IMR-90 (cell line): ENCODE results near the gene HACL1. TPM values are rescaled to one million over a fixed set of nuclear protein-coding genes. Genes with fewer than 3 reads are reported as not detected.

Source experiments
- ATAC-seq: fragments of 200-7000 bp; cut with Tn5 transposase; 2 replicates; pipeline ENCODE4 v1.9.1; 2020; ENCODE audit warnings: low read depth, mild to moderate bottlenecking, moderate library complexity
- BruUV-seq: library from RNA; stranded (reverse); fragments of 400-500 nt; replicated peaks from 2 replicates; lab custom pipeline; 2021; lab: Mats Ljungman, UMichigan
- CTCF ChIA-PET: fragments of 300-600 bp; formaldehyde crosslinking; extraction: SDS; loops from one replicate; lab custom pipeline; 2021; ENCODE audit warnings: antibody characterized with exemption; lab: Yijun Ruan, JAX
- POLR2A ChIA-PET: fragments of 300-600 bp; sonication (Branson Sonifier 250); formaldehyde crosslinking; loops from one replicate; lab custom pipeline; 2022; ENCODE audit warnings: antibody characterized with exemption; ENCODE audit not compliant: unreplicated experiment; lab: Charles Lee
- DNase-seq: peaks from one replicate; pipeline ENCODE4 v3.0.0; 2013
- H2AFZ ChIP-seq: replicated peaks from 2 replicates; pipeline ENCODE3; 2013; ENCODE audit warnings: low read length, mild to moderate bottlenecking; ENCODE audit not compliant: poor library complexity
- H2AK5ac ChIP-seq: 2 replicates; pipeline ENCODE4 v1.6.1; 2013; ENCODE audit warnings: low read depth, low read length, inconsistent platforms
- H2AK9ac ChIP-seq: replicated peaks from 2 replicates; pipeline ENCODE3; 2013; ENCODE audit warnings: mild to moderate bottlenecking, low read depth, low read length, moderate library complexity; ENCODE audit not compliant: poor library complexity
- H2BK120ac ChIP-seq: 2 replicates; pipeline ENCODE4 v1.6.1; 2013; ENCODE audit warnings: low read depth, low read length, inconsistent platforms
- H2BK15ac ChIP-seq: 3 replicates; pipeline ENCODE4 v1.6.1; 2013; ENCODE audit warnings: low read depth, low read length, inconsistent platforms
- H2BK20ac ChIP-seq: 2 replicates; pipeline ENCODE4 v1.6.1; 2013; ENCODE audit warnings: low read depth, mild to moderate bottlenecking, inconsistent platforms, low read length, moderate library complexity
- H2BK5ac ChIP-seq: 2 replicates; pipeline ENCODE4 v1.6.1; 2013; ENCODE audit warnings: mild to moderate bottlenecking, low read depth, low read length, inconsistent platforms; ENCODE audit not compliant: poor library complexity, severe bottlenecking
- H3K14ac ChIP-seq: replicated peaks from 2 replicates; pipeline ENCODE4 v1.6.1; 2013; ENCODE audit warnings: low read depth, low read length, inconsistent platforms
- H3K18ac ChIP-seq: 2 replicates; pipeline ENCODE4 v1.6.1; 2013; ENCODE audit warnings: low read depth, low read length, control low read depth
- H3K23ac ChIP-seq: 2 replicates; pipeline ENCODE4 v1.6.1; 2013; ENCODE audit warnings: low read depth, low read length, inconsistent platforms
- H3K27ac ChIP-seq: 2 replicates; pipeline ENCODE4 v1.5.1; 2013; ENCODE audit warnings: mild to moderate bottlenecking, control low read depth, low read length; ENCODE audit not compliant: insufficient read depth
- H3K27me3 ChIP-seq: 2 replicates; pipeline ENCODE4 v1.6.1; 2013; ENCODE audit warnings: low read length; ENCODE audit not compliant: control insufficient read depth, insufficient read depth
- H3K36me3 ChIP-seq: 2 replicates; pipeline ENCODE4 v1.6.1; 2013; ENCODE audit warnings: low read length, mixed read lengths; ENCODE audit not compliant: control insufficient read depth, insufficient read depth
- H3K4ac ChIP-seq: 2 replicates; pipeline ENCODE4 v1.6.1; 2013; ENCODE audit warnings: low read depth, low read length, inconsistent platforms
- H3K4me1 ChIP-seq: 2 replicates; pipeline ENCODE4 v1.6.1; 2013; ENCODE audit warnings: low read length, mixed read lengths; ENCODE audit not compliant: control insufficient read depth, insufficient read depth
- H3K4me2 ChIP-seq: 2 replicates; pipeline ENCODE4 v1.6.1; 2013; ENCODE audit warnings: low read depth, mild to moderate bottlenecking, control low read depth, low read length, moderate library complexity
- H3K4me3 ChIP-seq: 2 replicates; pipeline ENCODE4 v1.5.1; 2013; ENCODE audit warnings: low read depth, mild to moderate bottlenecking, control low read depth, low read length, moderate library complexity; ENCODE audit not compliant: insufficient read depth
- H3K56ac ChIP-seq: 2 replicates; pipeline ENCODE4 v1.6.1; 2013; ENCODE audit warnings: low read length, inconsistent platforms; ENCODE audit not compliant: insufficient read depth; ENCODE audit errors: extremely low read depth
- H3K79me1 ChIP-seq, 2 experiments: 2 replicates each; pipeline ENCODE4 v1.6.1; 2013; ENCODE audit warnings: low read length in 2 of 2, inconsistent platforms in 1 of 2, low read depth in 1 of 2
- H3K9ac ChIP-seq: 2 replicates; pipeline ENCODE4 v1.6.1; 2013; ENCODE audit warnings: low read depth, low read length, control low read depth
- H3K9me1 ChIP-seq: 2 replicates; pipeline ENCODE4 v1.6.1; 2013; ENCODE audit warnings: low read length, inconsistent platforms; ENCODE audit not compliant: insufficient read depth
- H3K9me3 ChIP-seq: 2 replicates; pipeline ENCODE4 v1.6.1; 2013; ENCODE audit warnings: low read length; ENCODE audit not compliant: control insufficient read depth, insufficient read depth
- H4K20me1 ChIP-seq: 2 replicates; pipeline ENCODE4 v1.6.1; 2013; ENCODE audit warnings: low read length, inconsistent platforms; ENCODE audit not compliant: insufficient read depth
- H4K5ac ChIP-seq: 2 replicates; pipeline ENCODE4 v1.6.1; 2013; ENCODE audit warnings: mild to moderate bottlenecking, low read depth, low read length, control low read depth
- H4K8ac ChIP-seq, 2 experiments: 2 replicates each; pipeline ENCODE4 v1.6.1; 2013; ENCODE audit warnings: low read depth in 2 of 2, low read length in 2 of 2, control low read depth in 1 of 2, inconsistent platforms in 1 of 2
- H4K91ac ChIP-seq: 2 replicates; pipeline ENCODE4 v1.6.1; 2013; ENCODE audit warnings: low read depth, low read length, inconsistent platforms; ENCODE audit not compliant: insufficient read depth
- BHLHE40 ChIP-seq: fragments of 150-350 bp; IDR thresholded peaks from 2 replicates; pipeline ENCODE4 v1.6.1; 2016; ENCODE audit warnings: mild to moderate bottlenecking, low read depth, low read length
- CEBPB ChIP-seq: IDR thresholded peaks from 2 replicates; pipeline ENCODE4 v1.6.1; 2012; ENCODE audit warnings: low read depth, low read length, improper control_type of control experiment
- CHD1 ChIP-seq: IDR thresholded peaks from 2 replicates; pipeline ENCODE4 v1.6.1; 2012; ENCODE audit warnings: low read depth, low read length, improper control_type of control experiment
- FOS ChIP-seq: fragments of 150-350 bp; IDR thresholded peaks from 2 replicates; pipeline ENCODE4 v1.6.1; 2016; ENCODE audit warnings: low read depth, low read length
- MAFK ChIP-seq: IDR thresholded peaks from 2 replicates; pipeline ENCODE4 v1.6.1; 2012; ENCODE audit warnings: low read depth, low read length, improper control_type of control experiment
- MAZ ChIP-seq: IDR thresholded peaks from 2 replicates; pipeline ENCODE4 v1.6.1; 2012; ENCODE audit warnings: low read depth, mild to moderate bottlenecking, low read length, improper control_type of control experiment, moderate library complexity, borderline replicate concordance
- MXI1 ChIP-seq: IDR thresholded peaks from 2 replicates; pipeline ENCODE4 v1.6.1; 2012; ENCODE audit warnings: low read depth, mild to moderate bottlenecking, low read length, moderate library complexity, borderline replicate concordance
- NFE2L2 ChIP-seq: fragments of 150-350 bp; IDR thresholded peaks from 2 replicates; pipeline ENCODE4 v1.6.1; 2016; ENCODE audit warnings: low read depth, mild to moderate bottlenecking, low read length
- POLR2A ChIP-seq: IDR thresholded peaks from 2 replicates; pipeline ENCODE4 v1.6.1; 2012; ENCODE audit warnings: mild to moderate bottlenecking, low read depth, low read length
- RAD21 ChIP-seq: IDR thresholded peaks from 2 replicates; pipeline ENCODE4 v1.6.1; 2012; ENCODE audit warnings: low read length, improper control_type of control experiment
- RCOR1 ChIP-seq: IDR thresholded peaks from 2 replicates; pipeline ENCODE4 v1.6.1; 2012; ENCODE audit warnings: mild to moderate bottlenecking, low read length, improper control_type of control experiment; ENCODE audit not compliant: insufficient replicate concordance
- RFX5 ChIP-seq: IDR thresholded peaks from 2 replicates; pipeline ENCODE4 v1.8.0; 2012; ENCODE audit warnings: low read depth, mild to moderate bottlenecking, low read length, moderate library complexity
- SMC3 ChIP-seq: fragments of 150-350 bp; IDR thresholded peaks from 2 replicates; pipeline ENCODE4 v1.6.1; 2016; ENCODE audit warnings: low read depth, mild to moderate bottlenecking, antibody characterized with exemption, low read length, moderate library complexity
- WGBS, 2 experiments: methylation state at CpG; one replicate each; pipeline versions ENCODE4 v1.1.5 to v1.1.7; 2013; ENCODE audit warnings: missing lambda C conversion rate in 2 of 2; ENCODE audit not compliant: insufficient read length in 1 of 2; ENCODE audit errors: extremely low coverage in 2 of 2; 5-methylcytosine and 5-hydroxymethylcytosine counted together
- dilution Hi-C: fragments of 300-500 bp; cut with HindIII; formaldehyde crosslinking; loops from one replicate; pipeline ENCODE4 v1.14.3; 2018; ENCODE audit warnings: low sequenced_read_pairs; ENCODE audit not compliant: unreplicated experiment
- in situ Hi-C: fragments of 300-500 bp; cut with MboI; formaldehyde crosslinking; loops from 3 replicates; pipeline ENCODE4 v1.14.3; 2019; ENCODE audit warnings: low sequenced_read_pairs, inconsistent platforms, mixed read lengths
- intact Hi-C: fragments of 100-400 bp; cut with micrococcal nuclease; formaldehyde crosslinking; loops from 2 replicates; pipeline ENCODE4 v1.10.0; 2022
- polyA plus RNA-seq, 3 experiments: library from polyadenylated mRNA; depleted of rRNA; stranded (reverse); fragments of >200 nt; gene quantifications; 2 replicates each; pipeline ENCODE4 v1.2.3, GENCODE V29; 2012; ENCODE audit warnings: low replicate concordance in 1 of 3
- total RNA-seq: library from RNA; depleted of rRNA; stranded (reverse); fragments of >200 nt; gene quantifications from 2 replicates; pipeline ENCODE4 v1.2.3, GENCODE V29; 2012
- TF ChIP-seq, protein P1 (sequence below): conservative IDR thresholded peaks from 2 replicates; pipeline ENCODE4 v1.5.1; 2012; ENCODE audit warnings: mild to moderate bottlenecking, low read depth, low read length, improper control_type of control experiment
- TF ChIP-seq, protein P2 (sequence below): fragments of 150-350 bp; IDR thresholded peaks from 2 replicates; pipeline ENCODE4 v1.6.1; 2016; ENCODE audit warnings: low read depth, mild to moderate bottlenecking, low read length, moderate library complexity, borderline replicate concordance
- TF ChIP-seq, protein P3 (sequence below): fragments of 150-350 bp; IDR thresholded peaks from 2 replicates; pipeline ENCODE4 v1.6.1; 2017; ENCODE audit warnings: mild to moderate bottlenecking, antibody characterized with exemption, low read length, low read depth

Gene HACL1
- total and polyA plus RNA-seq, 2 of the 4 experiments (the other 2 are of a cell fraction): 9.9 to 28.1 TPM

DNA sequence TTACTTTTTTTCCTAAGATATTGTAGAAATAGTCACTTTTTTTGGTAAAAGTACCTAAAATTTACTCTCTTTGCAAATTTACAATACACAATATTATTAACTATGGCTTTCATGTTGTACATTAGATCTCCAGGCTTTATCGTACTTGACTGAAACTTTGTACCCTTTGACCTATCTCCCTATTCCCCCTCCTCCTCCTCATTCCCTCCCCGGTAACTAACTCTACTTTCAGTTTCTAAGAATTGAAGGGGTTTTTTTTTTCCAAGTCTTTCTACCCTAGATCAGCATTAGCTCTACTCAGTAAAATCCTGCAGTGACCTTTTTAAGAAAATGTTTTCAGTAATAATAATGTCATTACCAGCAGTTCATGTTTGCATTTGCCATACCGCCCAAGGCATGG, 10.1 kb downstream of the HACL1 start:
- H3K4ac ChIP-seq: no peak overlapping the region
- no peaks in the 10 kb centered on the region for H3K9me3 ChIP-seq
- H4K8ac ChIP-seq: no peak overlapping the region
- no peak overlapping the region for H2AFZ ChIP-seq
- H4K5ac ChIP-seq: no peak overlapping the region
- no peak overlapping the region for H2BK15ac ChIP-seq
- H3K36me3 ChIP-seq: peaks cover 17% of the 10 kb centered on the region
- H2AK5ac ChIP-seq: no peak overlapping the region
- no peak overlapping the region for H3K18ac ChIP-seq
- no TSS peak for BruUV-seq
- POLR2A ChIA-PET: no interaction called here
- TF ChIP-seq, protein P1, sequence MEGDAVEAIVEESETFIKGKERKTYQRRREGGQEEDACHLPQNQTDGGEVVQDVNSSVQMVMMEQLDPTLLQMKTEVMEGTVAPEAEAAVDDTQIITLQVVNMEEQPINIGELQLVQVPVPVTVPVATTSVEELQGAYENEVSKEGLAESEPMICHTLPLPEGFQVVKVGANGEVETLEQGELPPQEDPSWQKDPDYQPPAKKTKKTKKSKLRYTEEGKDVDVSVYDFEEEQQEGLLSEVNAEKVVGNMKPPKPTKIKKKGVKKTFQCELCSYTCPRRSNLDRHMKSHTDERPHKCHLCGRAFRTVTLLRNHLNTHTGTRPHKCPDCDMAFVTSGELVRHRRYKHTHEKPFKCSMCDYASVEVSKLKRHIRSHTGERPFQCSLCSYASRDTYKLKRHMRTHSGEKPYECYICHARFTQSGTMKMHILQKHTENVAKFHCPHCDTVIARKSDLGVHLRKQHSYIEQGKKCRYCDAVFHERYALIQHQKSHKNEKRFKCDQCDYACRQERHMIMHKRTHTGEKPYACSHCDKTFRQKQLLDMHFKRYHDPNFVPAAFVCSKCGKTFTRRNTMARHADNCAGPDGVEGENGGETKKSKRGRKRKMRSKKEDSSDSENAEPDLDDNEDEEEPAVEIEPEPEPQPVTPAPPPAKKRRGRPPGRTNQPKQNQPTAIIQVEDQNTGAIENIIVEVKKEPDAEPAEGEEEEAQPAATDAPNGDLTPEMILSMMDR: no peak
- TF ChIP-seq POLR2A: no peak
- no peak for TF ChIP-seq RCOR1
- TF ChIP-seq, protein P2, sequence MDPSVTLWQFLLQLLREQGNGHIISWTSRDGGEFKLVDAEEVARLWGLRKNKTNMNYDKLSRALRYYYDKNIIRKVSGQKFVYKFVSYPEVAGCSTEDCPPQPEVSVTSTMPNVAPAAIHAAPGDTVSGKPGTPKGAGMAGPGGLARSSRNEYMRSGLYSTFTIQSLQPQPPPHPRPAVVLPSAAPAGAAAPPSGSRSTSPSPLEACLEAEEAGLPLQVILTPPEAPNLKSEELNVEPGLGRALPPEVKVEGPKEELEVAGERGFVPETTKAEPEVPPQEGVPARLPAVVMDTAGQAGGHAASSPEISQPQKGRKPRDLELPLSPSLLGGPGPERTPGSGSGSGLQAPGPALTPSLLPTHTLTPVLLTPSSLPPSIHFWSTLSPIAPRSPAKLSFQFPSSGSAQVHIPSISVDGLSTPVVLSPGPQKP: no peak
- TF ChIP-seq CEBPB: no peak
- TF ChIP-seq MAZ: no peak
- no peak for TF ChIP-seq NFE2L2
- no peak for TF ChIP-seq CHD1
- TF ChIP-seq BHLHE40: no peak
- TF ChIP-seq MAFK: no peak
- TF ChIP-seq, protein P3, sequence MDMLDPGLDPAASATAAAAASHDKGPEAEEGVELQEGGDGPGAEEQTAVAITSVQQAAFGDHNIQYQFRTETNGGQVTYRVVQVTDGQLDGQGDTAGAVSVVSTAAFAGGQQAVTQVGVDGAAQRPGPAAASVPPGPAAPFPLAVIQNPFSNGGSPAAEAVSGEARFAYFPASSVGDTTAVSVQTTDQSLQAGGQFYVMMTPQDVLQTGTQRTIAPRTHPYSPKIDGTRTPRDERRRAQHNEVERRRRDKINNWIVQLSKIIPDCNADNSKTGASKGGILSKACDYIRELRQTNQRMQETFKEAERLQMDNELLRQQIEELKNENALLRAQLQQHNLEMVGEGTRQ: no peak
- TF ChIP-seq RAD21: no peak
- no peak for TF ChIP-seq SMC3
- TF ChIP-seq MXI1: no peak
- no peak for TF ChIP-seq FOS
- no peak for TF ChIP-seq RFX5
- no peaks in the 10 kb centered on the region for H3K79me1 ChIP-seq
- H3K23ac ChIP-seq: no peak overlapping the region
- CTCF ChIA-PET: no interaction called here
- H2BK20ac ChIP-seq: no peak overlapping the region
- H3K9ac ChIP-seq: no peak overlapping the region
- H3K4me1 ChIP-seq: no peaks in the 10 kb centered on the region
- no peaks in the 10 kb centered on the region for H4K20me1 ChIP-seq
- no CpG with 5 or more reads among the region's 3 CpGs for WGBS, 2 experiments
- H2BK120ac ChIP-seq: no peak overlapping the region
- no peak overlapping the region for H3K27ac ChIP-seq
- in situ Hi-C loops (no loop called here), intact Hi-C loops (no loop called here), dilution Hi-C loops (no loop called here)
- H3K14ac ChIP-seq: no peak overlapping the region
- H3K9me1 ChIP-seq: no peaks in the 10 kb centered on the region
- H3K4me3 ChIP-seq: no peak overlapping the region
- H2BK5ac ChIP-seq: no peak overlapping the region
- DNase-seq (no peak), ATAC-seq (no peak)
- H2AK9ac ChIP-seq: no peak overlapping the region
- no peaks in the 10 kb centered on the region for H3K27me3 ChIP-seq
- no peak overlapping the region for H4K91ac ChIP-seq
- no peak overlapping the region for H3K4me2 ChIP-seq
- H3K56ac ChIP-seq: no peak overlapping the region
